PFSK-1 (cell line): Measurements from ENCODE around the gene RBM26.

ENCODE experiments used
- FOXP2 ChIP-seq: optimal IDR thresholded peaks from 2 replicates; pipeline ENCODE3; 2011; ENCODE audit warnings: borderline replicate concordance, control low read depth, inconsistent platforms; ENCODE audit not compliant: insufficient read depth; ENCODE audit errors: extremely low read length, extremely low read depth
- POLR2AphosphoS5 ChIP-seq: IDR thresholded peaks from 2 replicates; pipeline ENCODE4 v1.6.1; 2012; ENCODE audit warnings: low read depth, mild to moderate bottlenecking, control low read depth, low read length, moderate library complexity
- REST ChIP-seq, 2 experiments: IDR thresholded peaks; 2 replicates each; pipeline versions ENCODE4 v1.6.1 to v1.8.0; 2011 to 2012; ENCODE audit warnings: low read depth in 2 of 2, low read length in 2 of 2, control low read depth in 1 of 2, inconsistent platforms in 1 of 2, mild to moderate bottlenecking in 1 of 2, moderate library complexity in 1 of 2; ENCODE audit not compliant: insufficient read depth in 1 of 2
- SIN3A ChIP-seq: IDR thresholded peaks from 2 replicates; pipeline ENCODE4 v1.6.1; 2012; ENCODE audit warnings: mild to moderate bottlenecking, low read length, moderate library complexity, borderline replicate concordance; ENCODE audit not compliant: insufficient read depth
- TAF1 ChIP-seq: IDR thresholded peaks from 2 replicates; pipeline ENCODE4 v1.6.1; 2012; ENCODE audit warnings: low read length, control low read depth, borderline replicate concordance; ENCODE audit not compliant: insufficient read depth

The RBM26 gene

DNA sequence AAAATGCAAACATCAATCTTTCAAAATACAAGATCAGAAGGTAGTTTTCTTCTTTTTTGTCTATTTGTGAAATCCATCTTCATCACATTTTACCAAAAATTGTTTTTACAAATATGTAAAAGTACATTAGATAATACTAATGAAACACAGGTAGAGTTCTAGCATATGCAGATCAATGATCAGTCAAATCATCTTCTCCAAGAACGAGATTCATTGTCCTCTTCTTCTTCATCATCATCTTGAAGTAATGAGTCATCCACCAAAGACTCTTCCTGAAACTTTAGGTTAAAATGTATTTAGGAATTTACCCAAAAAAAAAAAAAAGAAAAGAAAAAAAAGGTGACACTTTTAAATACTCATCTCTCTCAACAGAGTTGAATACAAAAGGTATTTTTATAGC, 85.6 kb downstream of the RBM26 start:
- TF ChIP-seq POLR2AphosphoS5 (no peak), SIN3A (no peak), REST (IDR thresholded peaks at IDR 0.05; ENCODE audit: insufficient read depth in 1 of 2, low read depth in 2 of 2, low read length in 2 of 2) (no peak), FOXP2 (no peak), TAF1 (no peak)

- TF ChIP-seq REST (IDR thresholded peaks at IDR 0.05; ENCODE audit: insufficient read depth in 1 of 2, low read depth in 2 of 2, low read length in 2 of 2) (no peak), POLR2AphosphoS5 (no peak), SIN3A (no peak), TAF1 (no peak)
These were observed 87.4 kb downstream of the RBM26 start for GRCh38 chr13:79318664-79319063.

DNA sequence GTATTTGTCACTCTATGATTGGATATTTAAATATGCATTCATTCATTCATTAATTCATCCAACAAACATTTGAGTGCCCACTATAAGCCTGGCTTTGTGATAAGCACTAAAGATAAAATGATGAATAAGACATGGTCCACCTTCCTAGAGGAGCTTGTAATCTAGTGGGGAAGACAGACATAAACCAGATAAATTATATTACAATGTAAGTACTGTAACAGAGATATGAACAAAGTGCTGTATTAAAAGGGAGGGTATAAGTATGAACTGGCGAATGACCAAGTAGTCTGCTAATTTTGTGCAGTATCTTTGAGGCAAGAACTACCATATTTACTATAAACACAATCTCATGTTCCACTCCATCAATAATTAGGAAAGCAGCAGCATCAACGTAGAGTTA, 88.2 kb downstream of the RBM26 start:
- TF ChIP-seq SIN3A (no peak), FOXP2 (no peak)

GRCh38 chr13:79314652-79315051, 91.4 kb downstream of the RBM26 start:
- TF ChIP-seq SIN3A (no peak), FOXP2 (no peak), TAF1 (no peak), POLR2AphosphoS5 (no peak), REST (IDR thresholded peaks at IDR 0.05; ENCODE audit: insufficient read depth in 1 of 2, low read depth in 2 of 2, low read length in 2 of 2) (no peak)

DNA sequence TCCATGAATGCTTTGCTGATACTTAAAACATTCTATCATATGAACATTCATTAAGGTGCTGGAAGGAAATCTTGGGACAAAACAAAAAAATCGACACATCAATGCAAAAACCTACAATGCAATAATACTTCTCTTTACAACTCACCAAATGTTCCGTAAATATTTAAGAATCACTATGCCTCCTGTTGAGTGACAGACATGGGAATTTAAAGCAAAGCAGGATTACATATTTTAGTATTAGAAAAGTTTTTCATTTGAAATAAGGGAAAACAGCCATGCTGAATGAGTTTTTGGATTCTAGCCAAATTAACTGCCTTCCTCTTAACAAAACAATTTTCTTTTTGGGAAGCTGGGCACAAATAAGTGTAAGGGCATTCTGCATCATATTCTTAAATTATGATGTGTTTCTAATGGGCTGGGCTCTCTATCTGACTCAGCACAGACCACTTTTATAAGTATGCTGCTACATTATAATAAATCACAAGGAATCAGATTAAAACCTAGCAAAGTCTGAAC, 93.7 kb downstream of the RBM26 start:
- TF ChIP-seq TAF1: no peak
- TF ChIP-seq FOXP2: no peak
- no peak for TF ChIP-seq SIN3A
- no peak for TF ChIP-seq REST (IDR thresholded peaks at IDR 0.05; ENCODE audit: insufficient read depth in 1 of 2, low read depth in 2 of 2, low read length in 2 of 2)
- no peak for TF ChIP-seq POLR2AphosphoS5
